OCI-LY3 (cell line): Measurements from ENCODE around the gene CREBBP.

Source experiments
- EZH2phosphoT487 ChIP-seq: fragments of 200-600 bp; shearing (Covaris generic); IDR thresholded peaks from 2 replicates; pipeline ENCODE4 v1.6.1; 2018; ENCODE audit warnings: antibody characterized with exemption, mixed run types, low read depth
- TF ChIP-seq, protein P1 (sequence below): fragments of 200-600, 300-600 bp; sonication (generic); IDR thresholded peaks from 2 replicates; pipeline ENCODE4 v1.5.1; 2014; ENCODE audit warnings: antibody characterized with exemption, low read length, low read depth

DNA sequence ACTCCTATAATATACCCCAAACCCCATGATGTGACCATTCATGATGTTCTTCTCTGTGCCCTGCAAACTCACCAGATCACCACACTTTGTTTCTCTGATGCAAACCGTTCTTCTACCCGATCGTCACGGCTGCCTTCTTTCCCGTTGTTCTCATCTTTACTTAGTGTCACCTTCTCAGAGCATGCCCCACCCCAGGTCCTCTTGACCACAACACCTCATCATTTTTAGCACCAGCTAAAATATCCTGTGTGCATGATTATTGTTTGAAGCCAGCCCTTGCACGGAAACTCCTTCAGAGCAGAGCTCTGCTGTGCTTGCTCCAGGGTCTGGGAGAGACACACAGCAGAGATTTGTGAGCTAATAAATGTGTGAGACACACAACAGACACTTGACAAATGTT is 38.9 kb upstream of the CREBBP start:
- TF ChIP-seq, protein P1, sequence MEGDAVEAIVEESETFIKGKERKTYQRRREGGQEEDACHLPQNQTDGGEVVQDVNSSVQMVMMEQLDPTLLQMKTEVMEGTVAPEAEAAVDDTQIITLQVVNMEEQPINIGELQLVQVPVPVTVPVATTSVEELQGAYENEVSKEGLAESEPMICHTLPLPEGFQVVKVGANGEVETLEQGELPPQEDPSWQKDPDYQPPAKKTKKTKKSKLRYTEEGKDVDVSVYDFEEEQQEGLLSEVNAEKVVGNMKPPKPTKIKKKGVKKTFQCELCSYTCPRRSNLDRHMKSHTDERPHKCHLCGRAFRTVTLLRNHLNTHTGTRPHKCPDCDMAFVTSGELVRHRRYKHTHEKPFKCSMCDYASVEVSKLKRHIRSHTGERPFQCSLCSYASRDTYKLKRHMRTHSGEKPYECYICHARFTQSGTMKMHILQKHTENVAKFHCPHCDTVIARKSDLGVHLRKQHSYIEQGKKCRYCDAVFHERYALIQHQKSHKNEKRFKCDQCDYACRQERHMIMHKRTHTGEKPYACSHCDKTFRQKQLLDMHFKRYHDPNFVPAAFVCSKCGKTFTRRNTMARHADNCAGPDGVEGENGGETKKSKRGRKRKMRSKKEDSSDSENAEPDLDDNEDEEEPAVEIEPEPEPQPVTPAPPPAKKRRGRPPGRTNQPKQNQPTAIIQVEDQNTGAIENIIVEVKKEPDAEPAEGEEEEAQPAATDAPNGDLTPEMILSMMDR, result no peak
- no peak for TF ChIP-seq EZH2phosphoT487
